ENCODE data around the gene FTO.

FTO gene

GRCh38 chr16:53967572-53967971 is 263.6 kb downstream of the FTO start:
- Histone ChIP-seq H3K4me3 (no peak overlapping the region), H3K27ac (no peak overlapping the region)
- TF ChIP-seq CTCF (IDR thresholded peaks at IDR 0.05): no peak
- DNase-seq (ENCODE audit: low spot score): no peak

GRCh38 chr16:53968454-53968853 is 264.5 kb downstream of the FTO start:
- no peak for TF ChIP-seq CTCF (IDR thresholded peaks at IDR 0.05)
- Histone ChIP-seq H3K27ac (no peak overlapping the region), H3K4me3 (no peak overlapping the region)
- no peak for DNase-seq (ENCODE audit: low spot score)

GRCh38 chr16:53968896-53969295 is 264.9 kb downstream of the FTO start:
- TF ChIP-seq CTCF (IDR thresholded peaks at IDR 0.05): no peak
- no peak overlapping the region for H3K27ac ChIP-seq
- DNase-seq (ENCODE audit: low spot score): no peak
- no peak overlapping the region for H3K4me3 ChIP-seq

GRCh38 chr16:53971616-53972015 is 267.7 kb downstream of the FTO start:
- no peak for DNase-seq (ENCODE audit: low spot score)
- no peak for TF ChIP-seq CTCF (IDR thresholded peaks at IDR 0.05)
- Histone ChIP-seq H3K4me3 (no peak overlapping the region), H3K27ac (no peak overlapping the region)

- no peak for TF ChIP-seq CTCF (IDR thresholded peaks at IDR 0.05)
- no peak for DNase-seq (ENCODE audit: low spot score)
- no peak overlapping the region for H3K4me3 ChIP-seq
- H3K27ac ChIP-seq: no peak overlapping the region
Observed at GRCh38 chr16:53973021-53973420, 269.1 kb downstream of the FTO start.

- DNase-seq (ENCODE audit: low spot score): no peak
- H3K27ac ChIP-seq: no peak overlapping the region
- no peak overlapping the region for H3K4me3 ChIP-seq
- no peak for TF ChIP-seq CTCF (IDR thresholded peaks at IDR 0.05)
Observed at GRCh38 chr16:53974484-53975080, 270.6 kb downstream of the FTO start.

- Histone ChIP-seq H3K27ac (no peak overlapping the region), H3K4me3 (no peak overlapping the region)
- TF ChIP-seq CTCF (IDR thresholded peaks at IDR 0.05): no peak
- DNase-seq (ENCODE audit: low spot score): no peak
Observed at GRCh38 chr16:53980675-53981074, 276.7 kb downstream of the FTO start.
